Kidney tubule cell (primary cell): ENCODE results near the gene NKD2.

Source experiments
- DNase-seq: peaks from one replicate; pipeline ENCODE4 v3.0.0-alpha.2; 2018; ENCODE audit warnings: low spot score

The NKD2 gene

DNA sequence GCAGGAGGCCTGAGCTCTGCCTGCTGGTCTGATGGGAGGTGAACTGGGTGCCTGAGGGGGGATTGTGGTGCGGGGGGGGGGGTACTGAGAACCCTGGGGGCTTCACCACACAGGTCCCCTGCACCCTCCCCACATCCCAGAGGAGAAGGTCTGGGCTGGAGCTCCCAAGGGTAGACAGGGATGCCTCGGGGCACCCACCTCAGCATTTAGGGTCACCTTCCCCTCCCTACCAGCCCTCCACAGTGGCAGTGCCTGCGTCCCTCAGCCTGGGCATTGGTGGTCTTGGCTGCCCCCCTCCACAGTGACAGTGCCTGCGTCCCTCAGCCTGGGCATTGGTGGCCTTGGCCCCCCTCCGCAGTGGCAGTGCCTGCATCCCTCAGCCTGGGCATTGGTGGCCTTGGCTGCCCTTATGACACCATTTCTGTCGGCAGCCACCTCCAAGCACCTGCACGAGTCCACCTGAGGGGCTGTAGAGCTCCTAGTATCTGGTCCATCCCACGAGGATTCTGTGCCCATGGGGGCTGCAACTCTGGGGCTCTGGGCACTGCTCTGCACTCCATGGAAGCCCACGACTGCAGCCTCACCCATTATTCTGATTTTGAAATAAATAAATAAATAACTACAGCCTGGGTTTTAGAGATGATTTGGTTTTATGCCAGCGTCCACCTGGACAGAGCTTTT lies 21.5 kb downstream of the NKD2 start:
- no peak for DNase-seq

DNA sequence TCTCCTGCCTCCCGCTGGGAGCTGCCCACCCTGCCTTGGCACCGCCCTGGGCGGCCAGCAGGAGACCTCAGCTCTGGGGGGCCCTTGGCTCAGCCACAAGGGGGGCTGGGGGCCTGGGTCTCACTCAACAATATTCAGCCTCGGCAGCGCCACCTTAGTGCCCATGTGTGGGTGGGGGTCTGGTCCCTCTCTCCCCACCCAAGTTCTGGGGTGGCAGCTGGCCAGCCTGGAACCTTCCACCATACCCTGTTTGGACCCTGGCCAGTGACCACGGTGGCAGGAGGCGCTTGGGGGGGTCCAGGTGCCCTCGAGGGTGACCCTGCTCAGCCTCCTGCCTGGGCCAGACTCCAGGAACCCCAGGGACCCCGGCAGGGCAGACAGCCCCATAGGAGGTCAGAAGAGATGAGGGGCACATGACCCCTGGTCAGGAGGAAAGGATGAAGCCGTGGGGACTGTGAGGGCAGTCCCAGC lies 22.2 kb downstream of the NKD2 start:
- no peak for DNase-seq

DNA sequence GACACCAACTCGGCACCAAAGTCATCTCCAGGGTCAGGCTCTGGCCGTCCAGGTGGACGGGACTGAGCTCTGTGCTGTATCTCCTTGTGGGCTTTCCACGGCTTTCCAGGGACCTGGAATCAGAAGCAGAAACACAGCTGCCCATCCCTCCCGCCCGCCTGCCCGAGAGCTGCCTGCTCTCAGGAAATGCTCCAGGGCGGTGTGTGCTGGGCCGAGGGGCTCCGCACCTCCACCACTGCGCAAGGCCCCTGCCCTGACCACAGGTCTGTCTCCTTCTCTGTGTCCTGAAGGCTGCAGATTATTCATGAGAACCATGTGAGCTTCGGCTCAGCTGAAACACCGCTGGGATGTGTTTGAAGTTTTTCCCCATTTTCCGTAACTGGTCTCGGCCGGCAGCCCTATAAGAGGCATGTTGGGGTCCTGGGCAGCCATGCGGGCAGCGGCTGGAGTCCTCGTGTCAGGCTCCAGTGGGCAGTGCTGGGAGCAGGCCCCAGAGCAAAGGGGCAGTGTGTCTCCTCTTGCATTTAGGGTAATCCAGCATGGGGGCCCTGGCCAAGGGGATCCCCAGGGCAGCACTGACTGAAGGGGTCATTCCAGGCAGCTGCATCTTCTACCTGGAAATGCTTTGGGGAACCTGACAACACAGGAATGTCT lies 22.8 kb downstream of the NKD2 start:
- no peak for DNase-seq

DNA sequence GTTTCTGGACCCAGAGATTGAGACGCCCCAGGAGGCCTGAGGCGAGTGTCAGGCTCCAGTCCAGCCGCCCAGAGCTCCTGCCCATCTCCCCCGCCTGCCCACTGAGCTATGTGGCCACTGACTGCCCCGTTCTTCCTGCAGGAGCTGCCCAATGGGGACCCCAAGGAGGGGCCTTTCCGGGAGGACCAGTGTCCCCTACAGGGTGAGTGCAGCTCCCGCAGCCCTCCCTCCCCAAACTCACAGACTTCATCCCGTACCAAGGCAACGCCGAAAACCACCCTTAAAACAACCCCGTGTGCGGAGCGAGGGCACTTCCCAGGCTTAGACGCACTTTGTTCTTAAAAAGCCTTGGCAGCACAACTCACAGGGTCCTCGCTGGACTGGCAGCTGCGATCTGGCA lies 23.4 kb downstream of the NKD2 start:
- DNase-seq, result no peak

DNA sequence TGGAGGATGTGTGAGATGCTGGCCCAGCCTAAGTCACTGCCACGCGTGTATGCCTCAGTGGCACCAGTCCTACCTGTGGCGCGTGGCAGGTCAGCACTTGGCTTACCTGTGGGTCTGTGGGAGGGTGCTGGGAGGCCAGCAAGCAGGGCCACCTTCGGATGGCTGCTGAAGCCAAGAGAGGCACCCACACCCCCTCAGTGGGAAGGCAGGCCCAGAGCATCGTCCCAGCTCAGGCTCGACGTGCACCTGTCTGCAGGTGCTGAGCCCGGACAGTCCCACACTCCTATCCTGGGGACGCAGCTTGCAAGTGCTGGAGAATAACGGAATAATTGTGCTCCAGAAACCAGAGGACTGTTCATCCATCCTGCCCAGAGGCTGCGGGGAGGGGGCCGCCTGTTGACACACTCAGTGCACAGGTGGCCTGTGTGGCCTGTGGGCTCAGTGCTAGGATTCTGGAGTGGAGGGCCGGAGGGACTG lies 24.0 kb downstream of the NKD2 start:
- DNase-seq, result no peak

DNA sequence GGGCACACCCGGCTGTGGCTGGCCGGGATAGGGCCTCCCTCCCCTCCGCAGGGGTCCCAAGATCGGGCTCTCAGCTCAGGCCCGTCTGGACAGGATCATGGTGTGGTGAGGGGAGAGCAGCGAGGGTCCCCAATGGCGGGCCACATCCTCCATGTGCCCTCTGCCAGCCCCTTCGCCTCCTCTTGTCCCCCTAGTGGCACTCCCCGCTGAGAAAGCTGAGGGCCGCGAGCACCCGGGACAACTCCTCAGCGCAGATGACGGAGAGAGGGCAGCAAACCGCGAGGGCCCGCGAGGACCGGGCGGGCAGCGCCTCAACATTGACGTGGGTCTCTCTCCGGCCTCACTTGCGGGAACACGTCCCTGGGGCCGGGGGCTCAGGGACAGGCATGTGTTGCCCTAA lies 24.6 kb downstream of the NKD2 start:
- no peak for DNase-seq

DNA sequence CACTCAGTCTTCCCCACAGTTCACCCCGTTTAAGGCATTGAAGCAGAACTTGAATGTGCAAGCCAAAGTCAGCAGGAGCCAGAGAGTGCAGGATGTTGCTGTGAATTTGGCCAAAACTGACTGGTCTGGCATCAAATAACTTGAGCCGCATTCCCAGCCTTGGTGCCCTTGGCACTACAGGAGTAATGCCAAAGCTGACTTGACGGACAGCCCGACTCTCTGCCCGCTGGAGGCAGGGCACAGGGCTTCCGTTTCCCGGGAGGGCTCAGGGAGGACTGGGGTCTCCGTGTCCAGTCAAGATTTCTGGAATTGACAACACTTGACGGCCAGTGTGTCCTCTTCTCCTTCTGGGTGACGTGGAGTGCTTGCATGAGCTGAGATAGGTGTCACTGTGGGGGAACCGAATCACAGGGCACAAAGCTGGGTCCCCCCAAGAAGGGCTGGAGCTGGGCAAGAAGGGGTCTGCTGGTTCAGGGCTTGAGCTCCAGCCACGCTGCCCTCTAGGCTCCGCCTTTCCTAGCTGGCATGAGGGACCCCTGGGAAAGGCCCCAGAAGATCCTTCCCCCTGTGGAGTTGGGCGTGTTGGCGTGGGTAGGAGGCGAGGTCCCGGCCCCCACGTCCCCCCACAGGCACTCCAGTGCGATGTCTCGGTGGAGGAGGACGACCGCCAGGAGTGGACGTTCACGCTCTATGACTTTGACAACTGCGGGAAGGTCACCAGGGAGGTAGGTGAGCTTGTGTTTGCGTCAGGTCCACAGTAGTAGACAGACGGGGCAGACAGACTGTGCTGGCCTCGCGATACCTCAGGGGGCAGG lies 25.2 kb downstream of the NKD2 start:
- DNase-seq, result no peak

DNA sequence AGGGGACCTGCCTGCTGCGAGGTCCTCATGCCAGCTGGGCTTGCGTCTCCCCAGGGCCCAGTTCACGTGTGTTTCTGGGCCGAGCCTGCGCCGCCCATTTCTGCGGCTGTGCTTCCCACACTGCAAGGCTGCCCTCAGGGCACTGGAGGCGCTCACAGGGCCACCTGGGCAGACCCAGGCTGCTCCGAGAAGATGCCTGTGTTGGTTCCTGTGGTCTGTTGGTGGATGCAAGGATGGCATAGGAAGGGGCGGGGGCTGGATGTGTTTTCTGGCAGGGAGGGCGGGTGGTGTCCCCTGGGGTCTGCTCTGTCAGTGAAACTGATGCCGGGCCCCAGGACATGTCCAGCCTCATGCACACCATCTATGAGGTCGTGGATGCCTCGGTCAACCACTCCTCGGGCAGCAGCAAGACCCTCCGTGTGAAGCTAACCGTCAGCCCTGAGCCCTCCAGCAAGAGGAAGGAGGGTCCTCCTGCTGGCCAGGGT lies 25.9 kb downstream of the NKD2 start:
- DNase-seq, result no peak

DNA sequence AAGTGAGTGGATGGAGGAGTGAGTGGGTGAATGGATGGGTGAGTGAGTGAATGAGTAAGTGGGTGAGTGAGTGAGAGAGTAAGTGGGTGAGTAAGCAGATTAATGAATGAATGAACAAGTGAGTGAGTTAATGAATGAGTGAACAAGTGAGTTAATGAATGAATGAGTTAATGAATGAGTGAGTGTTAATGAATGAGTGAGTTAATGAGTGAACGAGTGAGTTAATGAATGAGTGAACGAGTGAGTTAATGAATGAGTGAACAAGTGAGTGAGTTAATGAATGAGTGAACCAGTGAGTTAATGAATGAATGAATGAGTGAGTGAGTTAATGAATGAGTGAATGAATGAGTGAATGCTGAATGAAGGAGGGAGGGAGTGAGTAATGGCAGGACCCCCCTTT lies 26.4 kb downstream of the NKD2 start:
- no peak for DNase-seq

DNA sequence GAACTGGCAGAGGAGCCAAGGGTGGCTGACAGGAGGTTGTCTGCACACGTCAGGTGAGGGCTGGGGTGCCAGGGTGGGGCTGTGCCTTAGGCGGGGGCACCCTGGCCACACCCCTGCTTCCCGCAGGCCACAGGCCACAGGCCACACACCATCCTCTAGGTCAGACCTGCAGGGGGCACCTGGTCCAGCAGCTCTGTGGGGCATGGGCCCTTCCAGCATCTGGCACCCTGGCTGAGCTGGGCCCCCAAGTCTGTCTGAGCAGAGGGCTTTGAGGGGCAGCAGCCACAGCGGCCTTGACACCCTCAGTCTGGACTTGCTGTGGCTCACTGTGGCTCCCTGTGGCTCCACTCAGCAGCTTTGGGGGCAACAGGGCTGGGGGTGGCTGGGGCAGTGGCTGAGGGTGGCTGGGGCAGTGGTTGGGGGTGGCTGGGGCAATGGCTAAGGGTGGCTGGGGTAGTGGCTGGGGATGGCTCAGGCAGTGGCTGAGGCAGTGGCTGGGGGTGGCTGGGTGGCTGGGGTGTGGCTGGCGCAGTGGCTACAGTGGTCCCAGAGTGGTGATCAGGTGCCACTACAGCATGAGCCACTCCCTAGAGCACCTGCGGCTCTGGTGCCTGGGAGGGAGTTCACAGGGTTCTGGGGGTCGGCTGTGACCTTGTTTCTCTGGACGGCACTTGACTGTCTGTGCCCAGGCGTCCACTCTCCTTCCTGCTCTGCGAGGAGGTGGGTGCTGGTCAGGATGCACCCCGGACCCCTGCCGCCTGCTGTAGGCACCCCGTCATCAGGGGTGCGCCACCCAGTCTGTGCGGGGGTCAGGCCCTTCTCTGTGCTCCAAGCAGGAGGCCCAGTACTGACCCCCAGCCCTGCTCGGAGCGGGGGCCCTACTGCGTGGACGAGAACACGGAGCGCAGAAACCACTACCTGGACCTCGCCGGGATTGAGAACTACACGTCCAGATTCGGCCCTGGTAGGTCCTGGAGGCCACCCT lies 27.1 kb downstream of the NKD2 start:
- DNase-seq, result no peak

DNA sequence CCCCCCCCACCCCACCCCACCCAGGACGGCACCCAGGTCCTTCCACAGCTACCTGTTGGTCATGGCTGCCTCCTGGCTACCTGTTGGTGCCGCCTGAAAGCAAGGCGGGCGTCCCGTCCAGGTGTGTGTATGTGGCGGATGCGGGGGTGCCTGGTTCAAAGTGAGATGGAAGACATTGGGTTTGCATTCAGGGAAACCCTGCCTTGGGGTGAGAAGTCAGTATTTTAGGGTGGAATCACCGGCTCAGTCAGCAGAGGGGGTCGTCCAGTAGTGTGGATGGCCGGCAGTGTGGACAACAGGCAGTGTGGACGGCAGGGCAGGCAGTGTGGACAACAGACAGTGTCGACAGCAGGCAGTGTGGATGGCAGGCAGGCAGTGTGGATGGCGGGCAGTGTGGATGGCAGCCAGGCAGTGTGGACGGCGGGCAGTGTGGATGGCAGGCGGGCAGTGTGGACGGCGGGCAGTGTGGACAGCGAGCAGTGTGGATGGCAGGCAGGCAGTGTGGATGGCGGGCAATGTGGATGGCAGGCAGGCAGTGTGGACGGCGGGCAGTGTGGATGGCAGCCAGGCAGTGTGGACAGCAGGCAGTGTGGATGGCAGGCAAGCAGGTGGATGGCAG lies 28.0 kb downstream of the NKD2 start:
- no peak for DNase-seq

DNA sequence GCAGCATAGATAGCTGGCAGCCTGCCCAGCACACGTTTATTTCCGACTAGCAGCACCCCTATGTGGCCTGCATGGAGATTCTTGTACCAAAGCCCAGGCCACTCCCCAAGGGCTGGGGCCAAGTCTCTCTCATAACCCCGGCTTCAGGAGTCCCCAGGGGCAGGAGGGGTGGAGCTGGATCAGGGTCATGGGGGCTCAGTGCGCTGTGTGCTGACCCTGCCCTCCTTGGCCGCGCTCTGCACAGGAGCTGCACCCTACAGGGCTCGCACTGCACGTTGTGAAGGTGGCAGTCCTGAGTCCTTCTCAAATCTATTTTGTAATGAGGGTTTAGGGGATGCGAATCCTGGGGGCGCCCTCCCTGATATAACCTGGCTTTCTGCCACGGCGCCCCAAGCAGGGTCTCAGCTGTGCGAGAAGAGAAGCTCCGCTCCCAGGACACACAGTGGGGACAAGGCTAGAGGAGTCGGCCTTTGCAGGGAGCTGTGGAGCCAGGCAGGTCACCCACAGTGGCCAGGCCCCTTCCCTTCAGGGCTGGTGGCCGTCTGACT lies 28.6 kb downstream of the NKD2 start:
- no peak for DNase-seq

DNA sequence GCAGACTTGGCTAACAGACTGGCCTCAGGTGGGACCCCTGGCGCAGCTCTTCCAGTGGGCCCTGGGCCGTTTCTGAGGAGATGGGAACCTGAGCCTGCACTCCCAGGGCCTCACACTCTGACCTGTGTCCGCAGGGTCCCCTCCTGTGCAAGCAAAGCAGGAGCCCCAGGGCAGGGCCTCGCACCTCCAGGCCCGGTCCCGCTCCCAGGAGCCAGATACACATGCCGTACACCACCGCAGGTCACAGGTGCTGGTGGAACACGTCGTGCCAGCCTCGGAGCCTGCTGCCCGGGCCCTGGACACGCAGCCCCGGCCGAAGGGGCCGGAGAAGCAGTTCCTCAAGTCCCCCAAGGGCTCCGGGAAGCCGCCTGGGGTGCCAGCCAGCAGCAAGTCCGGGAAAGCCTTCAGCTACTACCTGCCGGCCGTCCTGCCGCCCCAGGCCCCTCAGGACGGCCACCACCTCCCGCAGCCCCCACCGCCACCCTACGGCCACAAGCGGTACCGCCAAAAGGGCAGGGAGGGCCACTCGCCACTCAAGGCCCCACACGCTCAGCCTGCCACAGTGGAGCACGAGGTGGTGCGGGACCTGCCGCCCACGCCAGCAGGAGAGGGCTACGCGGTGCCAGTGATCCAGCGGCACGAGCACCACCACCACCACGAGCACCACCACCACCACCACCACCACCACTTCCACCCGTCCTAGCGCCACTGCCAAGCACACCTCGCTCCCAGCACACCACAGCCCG lies 29.2 kb downstream of the NKD2 start:
- DNase-seq, result no peak

DNA sequence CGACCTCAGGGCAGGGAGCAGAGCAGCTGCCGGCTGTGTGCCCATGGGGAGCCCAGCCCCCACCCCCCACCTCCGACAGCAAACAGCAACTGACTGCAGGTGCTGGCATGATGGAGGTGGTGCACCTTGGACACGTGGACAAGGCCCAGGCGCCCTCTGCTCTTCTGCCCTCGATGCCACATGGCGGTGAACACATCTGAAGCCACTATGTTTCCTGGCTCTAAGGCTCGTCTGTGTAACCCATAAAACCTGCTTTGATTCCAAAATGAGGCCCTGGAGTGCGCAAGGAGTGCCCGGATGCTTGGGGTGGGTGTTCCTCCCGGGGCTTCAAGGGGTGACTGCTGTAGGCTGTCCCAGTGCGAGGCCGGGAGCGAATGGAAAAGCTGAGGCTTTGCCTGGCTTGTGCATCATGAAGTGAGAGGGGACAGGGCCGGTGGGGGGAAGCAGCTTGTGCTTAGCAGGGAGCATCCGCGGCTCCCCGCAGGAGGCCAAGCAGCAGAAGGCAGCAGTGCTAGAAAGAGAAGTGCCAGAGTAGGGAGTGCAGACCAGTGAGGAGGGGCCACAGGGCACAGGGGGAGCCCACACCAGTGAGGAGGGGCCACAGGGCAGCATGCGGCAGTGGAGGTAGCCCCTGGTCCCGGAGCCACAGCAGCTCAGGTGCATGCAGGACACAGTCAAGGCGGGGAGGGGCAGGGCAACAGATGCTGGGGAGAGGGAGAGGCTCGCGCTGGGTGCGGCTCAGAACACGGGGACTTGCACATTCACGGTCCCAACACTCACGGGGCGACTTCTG lies 30.0 kb downstream of the NKD2 start:
- DNase-seq, result no peak

DNA sequence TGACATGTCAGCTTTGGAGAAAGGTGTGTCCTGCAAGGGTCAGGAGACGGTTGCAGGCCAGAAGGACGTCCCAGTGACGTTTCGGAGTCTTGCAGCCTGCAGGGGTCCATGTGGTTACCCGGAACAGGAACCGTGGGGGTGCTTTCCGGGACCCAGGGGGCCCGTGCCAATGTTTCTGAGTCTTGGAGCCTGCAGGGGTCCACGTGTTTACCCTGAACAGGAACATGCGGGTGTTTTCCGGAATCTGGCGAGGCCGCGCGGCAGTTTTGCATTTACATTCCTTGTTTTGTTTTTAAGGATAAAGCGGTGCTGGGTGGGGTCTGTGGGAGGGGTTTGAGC lies 30.6 kb downstream of the NKD2 start:
- no peak for DNase-seq

DNA sequence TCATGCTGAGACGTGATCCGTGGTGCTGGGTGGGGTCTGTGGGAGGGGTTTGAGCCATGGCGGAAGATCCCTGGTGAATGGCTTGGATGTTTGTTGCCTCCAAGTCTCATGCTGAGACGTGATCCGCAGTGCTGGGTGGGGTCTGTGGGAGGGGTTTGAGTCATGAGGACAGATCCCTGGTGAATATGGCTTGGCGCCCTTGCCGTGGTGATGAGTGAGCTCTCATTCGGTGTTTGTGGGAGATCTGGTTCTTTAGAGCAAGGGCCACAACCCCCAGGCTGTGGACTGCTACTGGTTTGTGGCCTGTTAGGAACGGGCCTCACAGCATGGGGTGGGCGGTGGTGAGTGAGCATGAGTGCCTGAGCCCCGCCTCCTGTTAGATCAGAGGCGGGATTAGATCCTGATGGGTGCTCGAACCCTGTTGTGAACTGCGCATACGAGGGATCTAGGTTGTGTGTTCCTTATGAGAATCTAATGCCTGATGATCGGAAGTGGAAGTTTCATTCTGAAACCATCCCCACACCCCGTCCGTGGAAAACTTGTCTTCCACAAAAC lies 31.2 kb downstream of the NKD2 start:
- DNase-seq, result no peak

DNA sequence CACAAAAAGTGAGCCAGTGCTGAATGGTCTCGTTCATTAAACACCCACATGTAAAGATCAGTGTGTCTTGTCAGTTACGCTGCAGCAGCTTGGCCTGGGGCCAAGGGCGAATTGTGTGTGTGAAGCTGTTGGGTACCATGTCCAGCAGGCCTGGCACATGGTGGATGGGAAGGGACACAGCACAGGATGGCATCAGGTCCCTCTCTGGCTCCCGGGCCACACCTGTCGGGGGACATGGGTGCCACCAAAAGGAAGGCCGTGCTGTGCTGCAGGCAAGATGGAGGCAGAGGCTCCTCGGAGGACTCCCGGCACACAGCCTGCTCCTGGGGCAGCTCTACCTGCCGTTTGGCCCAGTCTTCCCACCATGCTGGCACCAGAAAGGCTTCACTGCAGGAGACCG lies 32.0 kb downstream of the NKD2 start:
- DNase-seq, result no peak

DNA sequence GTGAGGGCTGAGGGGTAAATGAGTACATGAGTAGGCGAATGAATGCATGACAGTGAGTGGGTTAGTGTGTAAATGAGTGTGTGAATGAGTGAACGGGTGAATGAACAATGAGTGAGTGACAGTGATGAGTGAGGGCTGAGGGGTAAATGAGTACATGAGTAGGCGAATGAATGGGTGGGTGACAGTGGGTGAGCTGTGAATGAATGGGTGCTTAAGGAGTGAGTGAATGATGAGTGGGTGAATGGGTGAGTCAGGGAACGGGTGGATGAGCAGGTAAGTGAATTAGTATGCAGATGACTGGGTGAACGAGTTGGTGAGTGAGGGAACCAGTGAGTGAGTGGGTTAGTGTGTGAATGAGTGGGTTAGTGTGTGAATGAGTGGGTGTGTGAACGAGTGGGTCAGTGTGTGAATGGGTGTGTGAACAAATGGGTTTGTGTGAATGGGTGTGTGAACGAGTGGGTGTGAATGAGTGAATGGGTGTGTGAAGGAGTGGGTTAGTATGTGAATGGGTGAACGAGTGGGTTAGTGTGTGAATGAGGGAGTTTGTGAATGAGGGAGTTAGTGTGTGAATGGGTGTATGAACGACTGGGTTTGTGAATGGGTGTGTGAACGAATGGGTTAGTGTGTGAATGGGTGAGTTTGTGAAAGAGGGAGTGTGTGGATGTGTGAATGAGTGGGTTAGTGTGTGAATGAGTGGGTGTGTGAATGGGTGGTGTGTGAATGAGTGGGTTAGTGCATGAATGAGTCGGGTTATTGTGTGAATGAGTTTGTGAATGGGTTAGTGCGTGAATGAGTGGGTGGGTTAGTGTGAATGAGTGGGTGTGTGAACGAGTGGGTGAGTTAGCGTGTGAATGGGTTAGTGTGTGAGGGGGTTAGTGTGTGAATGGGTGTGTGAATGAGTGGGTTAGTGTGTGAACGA lies 32.9 kb downstream of the NKD2 start:
- DNase-seq, result peak; percentile 68
